Astrocyte of the hippocampus (primary cell): ENCODE data around the gene TPO.
"Not testable (repeated sequence)": the region's sequence is repeated elsewhere in the genome, so short reads cannot be mapped to it uniquely, and the experiment has no call there.

ENCODE experiments used
- DNase-seq: peaks from one replicate; pipeline ENCODE4 v3.0.0; 2011; ENCODE audit warnings: low read depth, low spot score

Gene TPO

DNA sequence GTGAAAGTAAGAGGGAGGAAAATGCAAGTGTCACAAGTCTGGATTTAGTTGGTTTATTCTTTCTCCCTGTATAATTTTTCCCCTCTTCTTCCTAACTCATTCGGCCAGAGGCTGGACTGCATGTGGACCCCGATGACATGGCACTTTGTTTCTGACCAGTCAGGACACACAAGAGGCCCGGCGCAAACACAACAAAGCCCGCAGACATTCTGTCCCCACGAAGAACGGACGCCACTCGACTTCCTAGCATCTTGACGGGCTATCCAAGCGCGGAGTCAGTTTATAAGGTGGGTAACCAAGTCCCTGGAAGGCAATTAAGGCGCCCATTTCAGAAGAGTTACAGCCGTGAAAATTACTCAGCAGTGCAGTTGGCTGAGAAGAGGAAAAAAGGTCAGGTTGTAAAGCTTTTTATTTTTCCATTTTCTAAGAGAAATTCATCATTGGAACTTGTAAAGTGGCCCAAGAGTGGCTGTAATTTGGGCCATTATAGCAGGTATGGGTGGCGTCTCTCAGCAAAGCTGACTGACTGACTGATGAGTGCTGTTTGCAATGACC is at the start of gene TPO:
TPO (plus strand) TSS at position 308 of the 555 bp plus-strand sequence. CDS start 946 bp downstream, outside the sequence.
- DNase-seq = no peak

DNA sequence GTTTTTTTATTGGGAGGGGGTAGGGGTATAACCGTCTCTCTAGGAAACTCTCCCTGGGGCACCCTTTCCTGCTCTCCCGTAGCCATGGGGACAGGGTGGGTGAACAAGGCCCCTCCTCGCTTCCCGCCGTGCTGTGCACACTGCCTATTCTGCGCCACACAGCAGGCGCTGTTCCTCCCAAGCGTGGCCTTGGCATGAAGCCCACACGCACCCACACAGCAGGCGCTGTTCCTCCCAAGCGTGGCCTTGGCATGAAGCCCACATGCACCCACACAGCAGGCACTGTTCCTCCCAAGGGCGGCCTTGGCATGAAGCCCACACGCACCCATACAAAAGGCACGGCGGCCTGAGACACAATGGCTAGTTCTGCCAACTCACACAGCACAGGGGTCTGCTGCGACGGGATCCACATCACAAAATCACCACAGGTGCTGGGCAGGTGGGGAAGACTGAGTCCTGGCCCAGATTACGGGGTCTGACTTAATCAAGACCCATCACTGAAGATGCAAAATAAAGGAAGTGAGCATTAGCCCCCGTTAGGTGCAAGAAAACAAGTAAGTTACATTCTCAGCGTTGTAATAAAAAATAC is 46.6 kb upstream of the TPO start:
- no peak for DNase-seq

DNA sequence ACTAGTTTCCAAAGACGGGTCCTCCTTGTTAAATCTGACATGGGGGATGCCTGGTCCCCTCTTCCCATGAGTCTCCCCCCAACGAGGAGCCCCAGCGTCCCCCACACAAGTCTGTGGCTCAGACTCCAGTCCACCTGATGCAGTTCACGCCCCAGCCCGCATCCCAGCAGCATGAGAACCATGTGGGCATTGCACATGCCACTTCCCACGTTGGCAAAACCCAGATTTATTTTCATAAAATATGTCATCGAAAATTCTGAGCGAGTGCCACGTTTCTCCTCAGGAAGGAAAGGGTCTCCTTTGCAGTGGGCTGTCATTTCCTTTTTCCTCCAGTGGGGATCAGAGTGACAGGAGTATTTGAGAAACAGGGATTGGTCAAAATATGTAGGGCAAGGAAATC is 45.7 kb upstream of the TPO start:
- no peak for DNase-seq

DNA sequence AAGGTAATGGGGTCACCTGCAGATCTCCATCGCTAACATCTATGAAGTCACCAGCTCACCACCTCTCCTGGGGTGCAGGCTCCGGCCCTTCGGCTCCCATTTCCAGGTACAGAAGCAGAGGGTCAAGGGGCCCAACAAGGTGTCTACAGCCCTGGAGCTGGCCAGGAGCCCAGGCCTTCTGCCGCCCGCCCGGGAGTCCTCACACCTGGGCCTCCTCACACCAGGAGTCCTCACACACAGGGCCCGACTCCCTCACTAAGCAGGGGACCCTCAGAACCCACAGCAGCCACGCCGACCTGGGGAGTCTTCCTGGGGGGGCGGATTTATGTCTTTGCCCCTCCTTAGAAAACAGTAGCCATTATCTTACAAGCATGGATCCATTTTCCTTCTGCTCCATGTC is 43.4 kb upstream of the TPO start:
- DNase-seq = no peak

DNA sequence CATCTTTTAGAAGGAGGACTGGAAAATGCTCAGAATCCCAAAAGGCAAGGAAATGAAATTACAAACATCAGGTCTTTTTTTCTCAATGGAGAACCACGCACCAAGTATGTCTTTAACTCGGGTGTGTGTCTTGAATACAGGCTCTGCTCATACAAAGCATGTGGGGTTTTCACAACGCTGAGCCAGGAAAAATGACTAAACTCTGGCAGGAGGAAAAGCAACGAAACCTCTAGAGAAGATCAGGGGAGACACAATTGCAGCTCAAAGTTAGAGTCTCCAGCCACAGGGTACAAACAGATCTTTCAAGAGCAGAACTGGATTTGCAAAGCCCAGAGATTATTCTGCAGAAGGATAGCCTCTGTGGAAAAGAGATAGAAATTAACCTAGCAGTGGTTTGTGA is 42.8 kb upstream of the TPO start:
- DNase-seq = no peak

DNA sequence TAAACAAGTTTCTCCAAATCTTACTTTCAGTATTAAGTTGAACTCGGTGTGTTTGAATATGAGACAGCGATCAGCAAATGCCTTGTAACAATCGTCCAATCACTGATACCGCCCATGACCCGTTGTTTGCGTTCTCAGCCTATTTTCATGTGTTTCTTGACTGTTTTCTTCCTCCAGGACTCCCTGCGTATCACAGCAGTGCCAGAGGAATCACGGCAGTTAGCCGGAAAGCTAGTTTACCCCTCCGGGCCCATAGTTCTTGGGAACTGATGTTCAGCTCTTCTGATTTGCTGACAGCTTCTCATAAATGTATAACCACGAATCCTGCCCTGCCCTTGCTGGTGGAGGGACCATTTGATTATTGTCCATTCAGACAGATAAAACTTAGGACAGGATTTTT is 42.2 kb upstream of the TPO start:
- DNase-seq = no peak

DNA sequence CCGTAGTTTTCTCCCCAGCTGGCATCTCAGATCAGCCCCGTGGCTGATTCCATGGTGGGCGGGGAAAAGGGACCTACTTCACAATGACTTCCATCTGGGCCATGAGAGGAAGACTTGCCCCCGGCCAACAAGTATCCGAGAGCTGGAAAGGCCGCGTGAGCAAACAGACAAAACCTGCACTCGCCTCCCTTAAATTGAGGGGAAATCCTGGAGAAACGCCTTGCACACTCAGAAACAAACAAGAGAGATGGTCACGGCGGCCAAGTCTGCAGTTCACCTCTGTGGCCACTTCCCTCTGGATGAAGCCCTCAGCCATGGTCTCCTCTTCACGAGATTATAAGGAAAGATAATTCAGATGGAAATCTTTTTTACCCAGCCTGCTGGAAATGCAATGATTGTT is 39.4 kb upstream of the TPO start:
- DNase-seq = no peak

DNA sequence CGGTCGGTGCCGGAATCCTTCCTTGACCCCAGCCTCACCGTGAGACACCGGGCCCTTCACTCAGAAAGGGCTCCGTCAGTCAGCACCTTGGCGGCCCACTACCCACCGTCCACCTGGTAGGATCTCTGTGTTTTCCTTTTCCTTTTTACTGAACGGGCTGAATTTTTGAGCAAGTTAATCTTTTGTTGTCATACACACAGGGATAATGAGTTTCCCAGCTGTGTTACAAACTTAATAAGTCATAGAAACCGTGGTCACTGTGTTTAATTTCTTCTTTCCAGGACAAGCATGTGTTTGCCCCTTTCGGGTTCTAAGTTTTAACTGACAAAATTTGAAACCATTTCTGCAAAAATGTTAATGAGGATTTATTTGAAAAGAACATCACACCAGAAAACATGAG is 39.0 kb upstream of the TPO start:
- no peak for DNase-seq

DNA sequence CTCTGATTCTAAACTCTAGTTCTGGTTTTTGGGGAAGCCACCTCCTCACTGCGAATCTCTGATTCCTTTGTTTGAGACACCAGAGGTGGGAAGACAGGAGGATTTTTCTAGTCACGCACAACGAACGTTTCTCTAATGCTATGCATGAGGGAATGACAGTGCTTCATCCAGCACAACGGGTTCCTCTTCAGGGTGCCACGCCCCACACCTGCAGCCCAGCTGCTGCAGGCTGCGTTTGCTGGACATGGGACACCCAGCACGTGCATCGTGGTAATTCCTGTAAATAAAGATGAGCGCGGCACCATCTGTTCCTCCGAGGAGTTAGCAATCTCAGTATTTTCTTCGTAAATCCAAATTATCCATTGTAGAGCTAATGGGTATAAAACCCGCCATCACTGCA is 37.5 kb upstream of the TPO start:
- DNase-seq = no peak

DNA sequence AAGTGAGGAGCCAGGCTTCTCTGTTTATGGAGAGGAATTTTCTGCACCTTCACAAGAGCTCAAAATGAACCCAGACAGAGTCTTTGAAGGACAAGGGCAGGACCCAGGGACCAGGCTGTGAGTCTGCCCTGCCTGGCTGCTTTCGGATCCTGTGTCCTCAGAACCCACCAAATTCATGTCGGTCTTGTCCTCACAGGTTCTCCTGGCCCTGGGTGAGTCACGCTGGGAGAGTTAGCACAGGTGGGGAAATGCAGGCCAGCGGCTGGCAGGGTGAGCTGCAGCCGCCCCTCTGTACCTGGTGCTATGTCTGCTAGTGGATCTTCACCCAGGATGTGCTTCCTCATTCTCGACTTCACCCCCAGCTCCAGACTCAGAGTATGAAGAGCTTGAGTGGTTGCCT is 35.8 kb upstream of the TPO start:
- DNase-seq = no peak

DNA sequence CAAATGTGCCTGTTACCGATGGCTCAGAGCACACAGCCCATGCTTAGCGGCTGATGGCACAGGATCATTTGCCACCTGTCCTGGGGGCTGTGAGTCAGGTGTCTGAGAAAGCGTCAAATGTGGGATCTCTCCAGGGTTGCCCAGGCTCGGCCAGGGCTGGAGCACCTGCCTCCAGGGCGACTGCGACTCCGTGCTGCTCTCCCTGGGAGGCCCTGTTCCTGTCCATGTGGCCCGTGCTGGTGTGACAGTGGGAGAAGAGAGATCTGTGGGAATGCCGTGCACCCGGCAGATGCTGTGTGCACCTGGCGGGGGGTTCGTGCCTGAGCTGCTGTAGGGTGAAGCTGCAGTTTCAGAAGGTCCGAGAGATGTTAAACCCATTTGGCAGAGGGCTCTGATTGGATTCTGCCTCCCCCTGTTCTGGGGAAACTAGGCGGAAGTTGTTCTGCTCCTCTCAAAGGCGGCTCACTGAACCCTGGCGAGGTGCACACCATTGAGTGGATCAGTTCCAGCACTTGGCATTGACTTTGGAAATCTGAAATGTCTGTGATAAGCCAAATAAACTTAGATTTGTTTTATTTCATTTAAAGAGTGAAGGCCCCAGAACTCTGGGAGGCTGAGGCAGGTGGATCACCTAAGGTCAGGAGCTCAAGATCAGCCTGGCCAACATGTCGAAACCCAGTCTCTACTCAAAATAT is 34.7 kb upstream of the TPO start:
- no peak for DNase-seq

DNA sequence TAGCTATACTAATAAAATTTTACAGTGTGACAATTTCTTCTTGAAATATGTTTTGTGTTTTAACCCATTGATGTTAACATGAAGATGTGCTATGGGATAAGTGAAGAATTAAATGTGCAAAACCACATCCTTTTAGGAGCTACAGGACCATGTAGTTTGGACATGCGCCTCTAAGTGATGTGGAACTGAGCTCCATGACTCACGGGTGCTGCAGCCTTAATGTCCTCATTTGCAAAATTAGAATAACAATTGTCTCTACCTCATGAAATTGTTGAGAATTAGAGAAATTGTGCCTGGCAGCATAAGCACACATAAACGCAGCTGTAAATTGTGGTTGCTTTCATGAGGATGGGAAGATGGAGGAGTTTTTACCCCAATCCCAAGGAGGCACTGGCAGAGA is 31.6 kb upstream of the TPO start:
- no peak for DNase-seq

DNA sequence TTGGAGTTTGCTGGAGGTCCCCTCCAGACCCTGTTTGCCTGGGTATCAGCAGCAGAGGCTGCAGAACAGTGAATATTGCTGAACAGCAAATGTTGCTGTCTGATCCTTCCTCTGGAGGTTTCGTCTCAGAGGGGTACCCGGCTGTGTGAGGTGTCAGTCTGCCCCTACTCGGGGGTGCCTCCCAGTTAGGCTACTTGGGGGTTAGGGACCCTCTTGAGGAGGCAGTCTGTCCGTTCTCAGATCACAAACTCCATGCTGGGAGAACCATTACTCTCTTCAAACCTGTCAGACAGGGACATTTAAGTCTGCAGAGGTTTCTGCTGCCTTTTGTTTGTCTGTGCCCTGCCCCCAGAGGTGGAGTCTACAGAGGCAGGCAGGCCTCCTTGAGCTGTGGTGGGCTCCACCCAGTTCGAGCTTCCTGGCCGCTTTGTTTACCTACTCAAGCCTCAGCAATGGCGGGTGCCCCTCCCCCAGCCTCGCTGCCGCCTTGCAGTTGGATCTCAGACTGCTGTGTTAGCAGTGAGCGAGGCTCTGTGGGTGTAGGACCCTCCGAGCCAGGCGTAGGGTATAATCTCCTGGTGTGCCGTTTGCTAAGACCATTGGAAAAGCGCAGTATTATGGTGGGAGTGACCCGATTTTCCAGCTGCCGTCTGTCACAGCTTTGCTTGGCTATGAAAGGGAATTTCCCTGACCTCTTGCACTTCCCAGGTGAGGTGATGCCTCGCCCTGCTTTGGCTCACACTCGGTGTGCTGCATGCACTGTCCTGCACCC is 25.1 kb upstream of the TPO start:
- not testable (repeated sequence) for DNase-seq

DNA sequence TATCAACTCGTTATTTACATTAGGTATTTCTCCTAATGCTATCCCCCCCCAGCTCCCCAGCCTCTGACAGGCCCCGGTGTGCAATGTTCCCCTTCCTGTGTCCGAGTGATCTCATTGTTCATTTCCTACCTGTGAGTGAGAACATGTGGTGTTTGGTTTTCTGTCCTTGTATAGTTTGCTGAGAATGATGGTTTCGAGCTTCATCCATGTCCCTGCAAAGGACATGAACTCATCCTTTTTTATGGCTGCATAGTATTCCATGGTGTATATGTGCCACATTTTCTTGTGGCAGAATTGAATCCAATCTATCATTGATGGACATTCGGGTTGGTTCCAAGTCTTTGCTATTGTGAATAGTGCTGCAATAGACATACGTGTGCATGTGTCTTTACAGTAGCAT is 23.1 kb upstream of the TPO start:
- DNase-seq = not testable (repeated sequence)

DNA sequence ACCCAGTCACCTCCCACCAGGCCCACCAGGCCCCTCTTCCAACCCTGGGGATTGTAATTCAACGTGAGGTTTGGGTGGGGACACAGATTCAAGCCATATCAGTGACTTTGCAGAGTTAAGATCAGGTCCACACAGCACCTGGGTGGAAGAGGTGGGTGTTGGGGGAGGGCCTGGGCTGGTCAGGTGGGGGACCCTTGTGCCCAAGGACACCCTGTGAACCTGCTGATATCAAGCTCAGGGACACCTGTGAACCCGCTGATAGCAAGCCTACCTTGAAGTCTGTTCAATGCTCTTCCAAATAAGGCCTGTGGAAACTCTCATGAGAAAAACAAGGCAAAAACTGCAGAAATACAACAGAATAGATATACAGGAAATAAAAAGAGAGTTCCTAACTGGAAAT is 19.9 kb upstream of the TPO start:
- DNase-seq = no peak

DNA sequence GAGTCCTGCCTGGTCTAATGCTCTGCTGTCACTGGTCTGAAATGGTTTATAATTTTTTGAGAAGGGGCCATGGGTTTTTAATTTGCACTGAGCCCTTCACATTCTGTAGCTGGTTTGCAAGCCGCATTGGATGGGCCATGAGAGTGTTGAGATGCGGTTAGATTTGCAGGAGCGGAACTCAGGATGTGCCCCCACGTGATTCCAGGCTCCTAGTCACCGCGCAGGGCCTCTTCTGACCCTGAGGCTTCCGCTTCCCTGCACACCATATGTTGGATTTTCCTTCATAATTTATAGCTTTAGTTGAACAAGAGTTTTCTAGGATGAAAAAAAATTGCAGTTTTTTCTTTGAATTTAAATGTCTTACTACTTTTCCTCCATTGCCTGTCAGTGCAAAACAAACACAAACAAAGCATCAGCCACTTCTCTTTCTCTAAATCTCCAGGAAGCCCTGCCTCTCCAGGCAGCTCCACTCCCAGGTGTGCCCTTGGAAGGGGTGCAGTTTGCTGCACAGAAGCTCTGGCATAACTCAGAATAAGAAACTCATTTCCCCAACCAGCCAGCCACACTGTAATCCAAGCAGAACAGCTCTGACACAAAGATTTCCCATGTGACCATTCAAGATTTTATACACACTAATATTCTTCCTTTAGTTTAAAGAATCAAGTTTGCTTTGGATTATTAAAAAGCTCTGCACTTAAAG is 18.4 kb upstream of the TPO start:
- DNase-seq = no peak

DNA sequence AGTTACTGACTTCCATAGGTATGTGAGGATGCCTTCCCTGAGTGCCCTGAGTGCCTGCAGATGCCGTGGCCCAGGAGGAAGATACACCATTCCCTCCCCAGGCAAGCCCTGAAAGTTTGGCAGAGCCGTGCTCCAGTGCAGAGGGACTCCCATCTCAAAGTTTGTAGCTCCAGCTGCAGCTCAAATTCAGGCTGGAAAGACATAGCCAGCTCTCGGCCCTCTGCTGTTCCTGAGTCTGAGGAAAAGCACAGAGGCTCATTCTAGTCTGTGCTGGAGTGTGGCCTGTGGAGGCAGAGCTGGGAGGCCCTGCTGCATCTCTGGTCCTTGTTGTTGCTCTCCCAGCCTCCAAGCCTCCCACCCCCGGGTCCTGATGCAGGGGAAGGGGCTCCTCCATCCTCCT is 15.9 kb upstream of the TPO start:
- DNase-seq = no peak

DNA sequence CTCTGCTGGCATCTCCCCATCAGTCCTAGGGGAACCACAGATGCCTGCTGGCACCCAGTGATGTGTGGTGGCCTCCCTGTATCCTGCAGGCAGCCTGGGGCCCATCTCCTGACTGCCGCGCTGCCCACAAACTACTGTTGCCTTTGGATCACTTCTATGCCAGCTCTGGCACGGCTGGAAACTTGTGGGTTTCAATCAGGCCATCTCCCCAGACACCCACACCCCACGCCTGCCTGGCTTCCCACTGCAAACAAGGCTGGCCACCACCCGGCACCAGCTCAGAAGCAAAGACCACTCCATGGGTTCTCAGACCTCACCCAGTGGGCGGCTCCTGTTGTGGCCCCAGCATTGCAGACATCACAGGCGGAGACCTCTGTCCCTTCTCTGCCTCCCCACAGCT is 15.1 kb upstream of the TPO start:
- DNase-seq = no peak

DNA sequence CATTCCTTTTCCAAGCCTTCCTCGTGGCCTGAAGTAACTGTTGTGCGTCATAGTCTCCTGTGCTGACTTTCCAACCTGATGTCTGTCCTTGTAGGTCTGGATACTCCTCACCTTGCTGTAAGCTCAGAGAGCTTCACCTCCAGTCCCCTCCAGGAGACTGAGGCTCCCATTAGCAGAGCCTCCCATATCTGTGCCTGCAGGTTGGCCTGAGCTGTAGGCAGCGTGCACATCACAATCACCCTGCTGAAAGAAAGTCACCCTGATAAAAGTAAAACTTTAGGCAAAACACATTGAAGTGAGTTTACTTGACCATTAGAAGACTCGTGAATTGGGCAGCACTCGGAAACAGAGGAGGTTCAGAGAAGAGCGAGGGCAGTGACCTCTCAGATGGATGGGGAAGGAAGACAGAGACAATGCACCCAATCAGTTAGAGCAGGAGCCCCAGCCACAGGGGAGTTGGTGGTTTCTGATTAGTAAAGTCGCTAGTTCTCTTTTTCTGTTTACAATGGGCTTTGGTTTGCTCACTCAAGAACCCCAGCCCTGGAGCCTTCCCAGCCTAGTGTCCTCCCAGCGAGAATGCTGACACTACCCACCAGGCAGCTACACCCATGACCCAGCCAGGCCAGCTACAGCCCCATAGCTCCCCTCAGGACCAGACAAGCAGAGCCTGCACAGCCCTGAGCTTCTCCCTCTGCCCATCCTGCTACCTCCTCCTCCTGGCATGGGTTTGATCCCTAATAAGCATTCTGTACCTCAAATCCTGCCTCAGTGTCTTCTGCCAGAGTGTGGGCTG is 12.1 kb upstream of the TPO start:
- no peak for DNase-seq

DNA sequence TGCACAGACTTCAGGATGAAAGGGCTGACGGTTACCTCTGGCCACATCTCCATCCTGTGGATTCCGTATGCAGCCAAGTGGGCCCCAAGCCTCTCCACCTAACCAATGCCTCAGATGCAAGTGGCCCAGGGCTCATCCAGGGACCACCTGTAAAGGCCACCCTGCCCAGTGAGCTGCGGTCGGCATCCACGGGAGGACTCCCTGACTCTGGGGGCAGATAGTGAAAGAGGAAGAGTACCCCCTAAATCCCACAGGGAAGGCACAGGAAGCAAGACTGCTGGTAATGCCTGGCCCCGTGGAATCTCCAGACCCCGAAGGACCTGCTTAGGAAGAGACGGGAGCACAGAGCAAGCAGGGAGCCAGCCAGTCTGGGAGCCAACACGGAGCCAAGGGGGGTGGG is 11.2 kb upstream of the TPO start:
- DNase-seq = no peak

DNA sequence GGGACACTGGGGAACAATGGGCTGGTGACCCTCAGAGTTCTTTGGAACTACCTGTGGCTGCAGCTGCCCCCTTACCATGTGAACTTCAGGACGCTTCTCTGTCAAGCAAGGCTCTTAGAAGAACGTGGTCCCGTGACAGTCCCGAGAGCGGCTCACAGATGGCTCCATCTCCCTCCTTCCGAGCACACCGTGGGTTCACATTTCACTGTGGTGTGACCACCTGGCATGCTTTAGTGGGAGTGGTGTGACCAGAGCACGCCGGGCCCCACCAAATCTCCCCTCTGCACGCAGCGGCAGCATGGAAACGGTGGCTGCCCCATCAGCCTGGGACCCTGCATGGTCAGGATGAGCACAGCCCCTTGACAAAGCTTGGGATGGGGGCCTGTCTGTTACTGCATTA is 9.7 kb upstream of the TPO start:
- no peak for DNase-seq
